Activated naive CD8-positive, alpha-beta T cell treated with anti-CD3 and anti-CD28 coated beads for 36 hours (primary cell): ENCODE data around the gene CCDC30. TPM values are rescaled to one million over a fixed set of nuclear protein-coding genes. Genes with fewer than 3 reads are reported as not detected.

Experiments used
- DNase-seq: peaks from one replicate; pipeline ENCODE4 v3.0.0; 2021
- H3K27ac Mint-ChIP-seq: one replicate; pipeline ENCODE4 v1.8.0; 2022; ENCODE audit warnings: mild to moderate bottlenecking, moderate library complexity, mixed read lengths
- H3K27me3 Mint-ChIP-seq: one replicate; pipeline ENCODE4 v1.8.0; 2022; ENCODE audit warnings: mild to moderate bottlenecking, mixed read lengths
- H3K36me3 Mint-ChIP-seq: one replicate; pipeline ENCODE4 v1.8.0; 2021; ENCODE audit warnings: mild to moderate bottlenecking, mixed read lengths
- H3K4me1 Mint-ChIP-seq: one replicate; pipeline ENCODE4 v1.8.0; 2021; ENCODE audit warnings: mixed read lengths
- H3K4me3 Mint-ChIP-seq: one replicate; pipeline ENCODE4 v1.8.0; 2022; ENCODE audit warnings: mild to moderate bottlenecking, moderate library complexity, mixed read lengths
- H3K9me3 Mint-ChIP-seq: one replicate; pipeline ENCODE4 v1.8.0; 2022; ENCODE audit warnings: mixed read lengths
- total RNA-seq, 2 experiments: library from RNA; stranded (reverse); gene quantifications; one replicate each; pipeline ENCODE4 v1.2.3, GENCODE V29; 2021

CCDC30 gene
- total RNA-seq, 2 experiments from 2014 or later, result 0.72 to 1.0 TPM

GRCh38 chr1:42533101-42533863 lies 70.2 kb downstream of the CCDC30 start:
- Mint-ChIP-seq H3K4me3 (no peak overlapping the region), H3K36me3 (peaks cover 11% of the 10 kb centered on the region), H3K4me1 (peaks cover 7% of the 10 kb centered on the region), H3K9me3 (peaks cover 4% of the 10 kb centered on the region), H3K27ac (no peak overlapping the region), H3K27me3 (no peaks in the 10 kb centered on the region)
- DNase-seq, result no peak

GRCh38 chr1:42541104-42541503 lies 78.0 kb downstream of the CCDC30 start:
- DNase-seq, result no peak
- H3K27me3 Mint-ChIP-seq, result no peaks in the 10 kb centered on the region
- H3K4me1 Mint-ChIP-seq, result no peaks in the 10 kb centered on the region
- no peak overlapping the region for H3K27ac Mint-ChIP-seq
- H3K4me3 Mint-ChIP-seq, result no peak overlapping the region
- H3K36me3 Mint-ChIP-seq, result peaks cover 7% of the 10 kb centered on the region
- peaks cover 3% of the 10 kb centered on the region for H3K9me3 Mint-ChIP-seq

GRCh38 chr1:42551180-42551579 lies 88.1 kb downstream of the CCDC30 start:
- Mint-ChIP-seq H3K27me3 (no peaks in the 10 kb centered on the region), H3K4me1 (no peaks in the 10 kb centered on the region), H3K9me3 (no peaks in the 10 kb centered on the region), H3K36me3 (no peaks in the 10 kb centered on the region), H3K27ac (no peak overlapping the region), H3K4me3 (no peak overlapping the region)
- no peak for DNase-seq

GRCh38 chr1:42551590-42551989 lies 88.5 kb downstream of the CCDC30 start:
- Mint-ChIP-seq H3K4me1 (no peaks in the 10 kb centered on the region), H3K27me3 (no peaks in the 10 kb centered on the region), H3K9me3 (no peaks in the 10 kb centered on the region), H3K27ac (no peak overlapping the region), H3K4me3 (no peak overlapping the region), H3K36me3 (no peaks in the 10 kb centered on the region)
- DNase-seq, result no peak

GRCh38 chr1:42552636-42553035 lies 89.5 kb downstream of the CCDC30 start:
- DNase-seq, result no peak
- Mint-ChIP-seq H3K9me3 (no peaks in the 10 kb centered on the region), H3K27ac (no peak overlapping the region), H3K36me3 (no peaks in the 10 kb centered on the region), H3K4me1 (no peaks in the 10 kb centered on the region), H3K27me3 (no peaks in the 10 kb centered on the region), H3K4me3 (no peak overlapping the region)

GRCh38 chr1:42557230-42557851 lies 94.3 kb downstream of the CCDC30 start:
- H3K27ac Mint-ChIP-seq, result no peak overlapping the region
- H3K9me3 Mint-ChIP-seq, result no peaks in the 10 kb centered on the region
- H3K36me3 Mint-ChIP-seq, result peaks cover 6% of the 10 kb centered on the region
- DNase-seq, result no peak
- H3K4me3 Mint-ChIP-seq, result no peak overlapping the region
- no peaks in the 10 kb centered on the region for H3K4me1 Mint-ChIP-seq
- H3K27me3 Mint-ChIP-seq, result no peaks in the 10 kb centered on the region

- Mint-ChIP-seq H3K4me3 (no peak overlapping the region), H3K4me1 (no peaks in the 10 kb centered on the region), H3K27ac (no peak overlapping the region), H3K27me3 (no peaks in the 10 kb centered on the region), H3K36me3 (no peaks in the 10 kb centered on the region), H3K9me3 (no peaks in the 10 kb centered on the region)
- no peak for DNase-seq
Observed at GRCh38 chr1:42567038-42567437, 104.0 kb downstream of the CCDC30 start.

GRCh38 chr1:42576935-42577334 lies 113.8 kb downstream of the CCDC30 start:
- Mint-ChIP-seq H3K27me3 (no peaks in the 10 kb centered on the region), H3K9me3 (no peaks in the 10 kb centered on the region), H3K36me3 (no peaks in the 10 kb centered on the region), H3K4me3 (no peak overlapping the region), H3K27ac (no peak overlapping the region), H3K4me1 (no peaks in the 10 kb centered on the region)
- no peak for DNase-seq

GRCh38 chr1:42586016-42586415 lies 122.9 kb downstream of the CCDC30 start:
- Mint-ChIP-seq H3K27ac (no peak overlapping the region), H3K4me1 (no peaks in the 10 kb centered on the region), H3K27me3 (no peaks in the 10 kb centered on the region), H3K4me3 (no peak overlapping the region), H3K36me3 (peaks cover 24% of the 10 kb centered on the region), H3K9me3 (peaks cover 14% of the 10 kb centered on the region)
- DNase-seq, result no peak

- Mint-ChIP-seq H3K36me3 (peaks cover 24% of the 10 kb centered on the region), H3K9me3 (peaks cover 14% of the 10 kb centered on the region), H3K27me3 (no peaks in the 10 kb centered on the region), H3K4me3 (no peak overlapping the region), H3K4me1 (no peaks in the 10 kb centered on the region), H3K27ac (no peak overlapping the region)
- no peak for DNase-seq
Observed at GRCh38 chr1:42587753-42588152, 124.7 kb downstream of the CCDC30 start.

- Mint-ChIP-seq H3K27ac (no peak overlapping the region), H3K36me3 (peaks cover 14% of the 10 kb centered on the region), H3K4me1 (no peaks in the 10 kb centered on the region), H3K4me3 (no peak overlapping the region), H3K27me3 (no peaks in the 10 kb centered on the region), H3K9me3 (peaks cover 7% of the 10 kb centered on the region)
- no peak for DNase-seq
Observed at GRCh38 chr1:42592811-42593210, 129.7 kb downstream of the CCDC30 start.

GRCh38 chr1:42593486-42594100 lies 130.5 kb downstream of the CCDC30 start:
- H3K27me3 Mint-ChIP-seq, result no peaks in the 10 kb centered on the region
- H3K4me3 Mint-ChIP-seq, result no peak overlapping the region
- no peaks in the 10 kb centered on the region for H3K4me1 Mint-ChIP-seq
- peaks cover 6% of the 10 kb centered on the region for H3K36me3 Mint-ChIP-seq
- DNase-seq, result no peak
- H3K9me3 Mint-ChIP-seq, result no peaks in the 10 kb centered on the region
- H3K27ac Mint-ChIP-seq, result no peak overlapping the region

GRCh38 chr1:42601472-42601871 lies 138.4 kb downstream of the CCDC30 start:
- Mint-ChIP-seq H3K9me3 (peaks cover 14% of the 10 kb centered on the region), H3K4me3 (no peak overlapping the region), H3K27me3 (no peaks in the 10 kb centered on the region), H3K27ac (no peak overlapping the region), H3K36me3 (peaks cover 1% of the 10 kb centered on the region), H3K4me1 (no peaks in the 10 kb centered on the region)
- DNase-seq, result no peak

GRCh38 chr1:42613803-42614131 lies 150.7 kb downstream of the CCDC30 start:
- Mint-ChIP-seq H3K27me3 (no peaks in the 10 kb centered on the region), H3K27ac (no peak overlapping the region), H3K9me3 (no peaks in the 10 kb centered on the region), H3K36me3 (no peaks in the 10 kb centered on the region), H3K4me1 (no peaks in the 10 kb centered on the region), H3K4me3 (no peak overlapping the region)
- DNase-seq, result no peak

GRCh38 chr1:42618866-42619265 lies 155.8 kb downstream of the CCDC30 start:
- H3K27ac Mint-ChIP-seq, result no peak overlapping the region
- no peak for DNase-seq
- H3K4me1 Mint-ChIP-seq, result no peaks in the 10 kb centered on the region
- H3K9me3 Mint-ChIP-seq, result no peaks in the 10 kb centered on the region
- H3K36me3 Mint-ChIP-seq, result no peaks in the 10 kb centered on the region
- H3K27me3 Mint-ChIP-seq, result no peaks in the 10 kb centered on the region
- no peak overlapping the region for H3K4me3 Mint-ChIP-seq

- H3K36me3 Mint-ChIP-seq, result no peaks in the 10 kb centered on the region
- DNase-seq, result no peak
- H3K9me3 Mint-ChIP-seq, result no peaks in the 10 kb centered on the region
- H3K27ac Mint-ChIP-seq, result no peak overlapping the region
- no peaks in the 10 kb centered on the region for H3K4me1 Mint-ChIP-seq
- no peak overlapping the region for H3K4me3 Mint-ChIP-seq
- H3K27me3 Mint-ChIP-seq, result no peaks in the 10 kb centered on the region
Observed at GRCh38 chr1:42620307-42620706, 157.2 kb downstream of the CCDC30 start.
